PC-3 (cell line): ENCODE results near the gene CCDC110. TPM values are rescaled to one million over a fixed set of nuclear protein-coding genes. Genes with fewer than 3 reads are reported as not detected.

Experiments used
- ATAC-seq: fragments of 200-7000 bp; cut with Tn5 transposase; 2 replicates; pipeline ENCODE4 v1.9.1; 2020; ENCODE audit warnings: mild to moderate bottlenecking, moderate library complexity
- BruUV-seq: library from RNA; stranded (reverse); fragments of 400-500 nt; replicated peaks from 2 replicates; lab custom pipeline; 2021; lab: Mats Ljungman, UMichigan
- CTCF ChIA-PET: fragments of 300-600 bp; sonication (Branson Sonifier 250); formaldehyde crosslinking; loops from one replicate; lab custom pipeline; 2022; ENCODE audit warnings: antibody characterized with exemption; lab: Charles Lee
- POLR2A ChIA-PET: fragments of 300-600 bp; sonication (Branson Sonifier 250); formaldehyde crosslinking; loops from one replicate; lab custom pipeline; 2022; ENCODE audit warnings: antibody characterized with exemption; ENCODE audit not compliant: unreplicated experiment; lab: Charles Lee
- DNase-seq: peaks from one replicate; pipeline ENCODE4 v3.0.0-alpha.2; 2015
- H2AFZ ChIP-seq: fragments of 300-600 bp; sonication (generic); 2 replicates; pipeline ENCODE4 v1.6.0; 2016; ENCODE audit warnings: antibody characterized with exemption, low read length
- H3F3A ChIP-seq: fragments of 300-600 bp; sonication (generic); one replicate; pipeline ENCODE4 v1.6.0; 2017; ENCODE audit warnings: antibody characterized with exemption, low read length, control low read depth, mild to moderate bottlenecking; ENCODE audit not compliant: unreplicated experiment
- H3K27ac ChIP-seq: fragments of 300-600 bp; sonication (generic); 2 replicates; pipeline ENCODE4 v1.5.1; 2016; ENCODE audit warnings: mild to moderate bottlenecking, low read length
- H3K27me3 ChIP-seq: fragments of 300-600 bp; sonication (generic); 2 replicates; pipeline ENCODE4 v1.6.1; 2016; ENCODE audit warnings: low read length, mixed read lengths
- H3K36me3 ChIP-seq: fragments of 300-600 bp; sonication (generic); 2 replicates; pipeline ENCODE4 v1.6.1; 2016; ENCODE audit warnings: low read depth, mixed run types, low read length, mixed read lengths
- H3K4me1 ChIP-seq: fragments of 300-600 bp; sonication (generic); 2 replicates; pipeline ENCODE4 v1.5.1; 2016; ENCODE audit warnings: low read length; ENCODE audit not compliant: insufficient read depth
- H3K4me2 ChIP-seq: fragments of 300-600 bp; sonication (generic); 2 replicates; pipeline ENCODE4 v1.6.0; 2016; ENCODE audit warnings: low read length
- H3K4me3 ChIP-seq: fragments of 300-600 bp; sonication (generic); 2 replicates; pipeline ENCODE4 v1.5.1; 2016; ENCODE audit warnings: mild to moderate bottlenecking, low read length, mixed read lengths
- H3K79me2 ChIP-seq: fragments of 300-600 bp; sonication (generic); 2 replicates; pipeline ENCODE4 v1.6.1; 2017; ENCODE audit warnings: low read length, mixed read lengths
- H3K9ac ChIP-seq: fragments of 300-600 bp; sonication (generic); 2 replicates; pipeline ENCODE4 v1.6.0; 2016; ENCODE audit warnings: mild to moderate bottlenecking, low read length
- H3K9me2 ChIP-seq: fragments of 300-600 bp; sonication (generic); replicated peaks from 2 replicates; pipeline ENCODE4 v1.6.1; 2016; ENCODE audit warnings: mixed run types, low read length, mixed read lengths
- H3K9me3 ChIP-seq: fragments of 300-600 bp; sonication (generic); 2 replicates; pipeline ENCODE4 v1.6.1; 2016; ENCODE audit warnings: low read length, mixed read lengths
- H4K20me1 ChIP-seq: fragments of 300-600 bp; sonication (generic); 2 replicates; pipeline ENCODE4 v1.6.1; 2016; ENCODE audit warnings: low read length, mixed read lengths
- CTCF ChIP-seq: fragments of 300-600 bp; sonication (generic); conservative IDR thresholded peaks from 2 replicates; pipeline ENCODE4 v1.5.1; 2017; ENCODE audit warnings: antibody characterized with exemption, low read depth, mild to moderate bottlenecking, low read length
- EZH2 ChIP-seq: fragments of 300-600 bp; sonication (generic); IDR thresholded peaks from one replicate; pipeline ENCODE4 v1.6.1; 2017; ENCODE audit warnings: antibody characterized with exemption, mild to moderate bottlenecking, low read length; ENCODE audit not compliant: unreplicated experiment
- EZH2phosphoT487 ChIP-seq: fragments of 300-600 bp; sonication (generic); IDR thresholded peaks from 2 replicates; pipeline ENCODE4 v1.6.1; 2018; ENCODE audit warnings: mild to moderate bottlenecking, antibody characterized with exemption, low read length, borderline replicate concordance
- intact Hi-C: fragments of 100-400 bp; cut with micrococcal nuclease; formaldehyde crosslinking; loops from 2 replicates; pipeline ENCODE4 v1.9.0; 2023
- total RNA-seq: library from RNA; depleted of rRNA; stranded (reverse); fragments of >200 nt; gene quantifications from 2 replicates; pipeline ENCODE4 v1.2.3, GENCODE V29; 2014

CCDC110 gene
- total RNA-seq, 1 experiment from 2014 or later = 0.62 TPM

- no peak overlapping the region for H3K27ac ChIP-seq
- no peaks in the 10 kb centered on the region for H4K20me1 ChIP-seq
- no TSS peak for BruUV-seq
- no peak overlapping the region for H3K4me2 ChIP-seq
- ChIA-PET POLR2A (no interaction called here), CTCF (no interaction called here)
- H3K4me1 ChIP-seq = peaks cover 5% of the 10 kb centered on the region; the same call in 1 of the 2 replicates
- H3K9me3 ChIP-seq = no peaks in the 10 kb centered on the region
- intact Hi-C loops = no loop called here
- no peak overlapping the region for H3K9ac ChIP-seq
- H3K4me3 ChIP-seq = no peak overlapping the region
- no peak overlapping the region for H2AFZ ChIP-seq
- ATAC-seq (no peak), DNase-seq (no peak)
- H3K36me3 ChIP-seq = no peaks in the 10 kb centered on the region
- no peaks in the 10 kb centered on the region for H3K9me2 ChIP-seq
- H3K79me2 ChIP-seq = no peaks in the 10 kb centered on the region
- no peaks in the 10 kb centered on the region for H3F3A ChIP-seq
- no peak for TF ChIP-seq CTCF
- TF ChIP-seq EZH2 = no peak
- no peak for TF ChIP-seq EZH2phosphoT487
- H3K27me3 ChIP-seq = no peaks in the 10 kb centered on the region
Measured at GRCh38 chr4:185468999-185469398, 2.5 kb downstream of the CCDC110 start.

GRCh38 chr4:185467991-185468390, 3.5 kb downstream of the CCDC110 start:
- no peak overlapping the region for H3K4me2 ChIP-seq
- no peaks in the 10 kb centered on the region for H3K9me2 ChIP-seq
- ChIA-PET CTCF (no interaction called here), POLR2A (no interaction called here)
- ATAC-seq (no peak), DNase-seq (no peak)
- no peaks in the 10 kb centered on the region for H3K36me3 ChIP-seq
- H3F3A ChIP-seq = no peaks in the 10 kb centered on the region
- H4K20me1 ChIP-seq = no peaks in the 10 kb centered on the region
- no peak overlapping the region for H3K9ac ChIP-seq
- no TSS peak for BruUV-seq
- H3K4me1 ChIP-seq = peaks cover 5% of the 10 kb centered on the region; the same call in 1 of the 2 replicates
- no peak for TF ChIP-seq CTCF
- no peak for TF ChIP-seq EZH2phosphoT487
- TF ChIP-seq EZH2 = no peak
- H3K9me3 ChIP-seq = no peaks in the 10 kb centered on the region
- no peak overlapping the region for H2AFZ ChIP-seq
- no peak overlapping the region for H3K4me3 ChIP-seq
- no peaks in the 10 kb centered on the region for H3K27me3 ChIP-seq
- H3K27ac ChIP-seq = no peak overlapping the region
- H3K79me2 ChIP-seq = no peaks in the 10 kb centered on the region
- intact Hi-C loops = no loop called here

GRCh38 chr4:185467101-185467500, 4.4 kb downstream of the CCDC110 start:
- Histone ChIP-seq H3K9ac (no peak overlapping the region), H4K20me1 (no peaks in the 10 kb centered on the region), H3K4me1 (peaks cover 5% of the 10 kb centered on the region; the same call in 1 of the 2 replicates), H3K9me3 (no peaks in the 10 kb centered on the region), H3K4me3 (no peak overlapping the region), H2AFZ (no peak overlapping the region), H3K9me2 (no peaks in the 10 kb centered on the region), H3K36me3 (no peaks in the 10 kb centered on the region), H3F3A (no peaks in the 10 kb centered on the region), H3K79me2 (no peaks in the 10 kb centered on the region), H3K27ac (no peak overlapping the region), H3K4me2 (no peak overlapping the region), H3K27me3 (no peaks in the 10 kb centered on the region)
- intact Hi-C loops = no loop called here
- ChIA-PET POLR2A (interaction anchor here (0.6 kb wide), 1 partner anchor 41 kb away, joined by 3 read pairs; the partner anchor contains the start of gene UFSP2), CTCF (no interaction called here)
- DNase-seq (no peak), ATAC-seq (no peak)
- BruUV-seq = no TSS peak
- TF ChIP-seq EZH2 = no peak
- TF ChIP-seq EZH2phosphoT487 = no peak
- TF ChIP-seq CTCF = no peak
